Measurements from ENCODE around the gene PRKAR2B.
"Not testable (repeated sequence)": the region's sequence is repeated elsewhere in the genome, so short reads cannot be mapped to it uniquely, and the experiment has no call there.

The PRKAR2B gene

DNA sequence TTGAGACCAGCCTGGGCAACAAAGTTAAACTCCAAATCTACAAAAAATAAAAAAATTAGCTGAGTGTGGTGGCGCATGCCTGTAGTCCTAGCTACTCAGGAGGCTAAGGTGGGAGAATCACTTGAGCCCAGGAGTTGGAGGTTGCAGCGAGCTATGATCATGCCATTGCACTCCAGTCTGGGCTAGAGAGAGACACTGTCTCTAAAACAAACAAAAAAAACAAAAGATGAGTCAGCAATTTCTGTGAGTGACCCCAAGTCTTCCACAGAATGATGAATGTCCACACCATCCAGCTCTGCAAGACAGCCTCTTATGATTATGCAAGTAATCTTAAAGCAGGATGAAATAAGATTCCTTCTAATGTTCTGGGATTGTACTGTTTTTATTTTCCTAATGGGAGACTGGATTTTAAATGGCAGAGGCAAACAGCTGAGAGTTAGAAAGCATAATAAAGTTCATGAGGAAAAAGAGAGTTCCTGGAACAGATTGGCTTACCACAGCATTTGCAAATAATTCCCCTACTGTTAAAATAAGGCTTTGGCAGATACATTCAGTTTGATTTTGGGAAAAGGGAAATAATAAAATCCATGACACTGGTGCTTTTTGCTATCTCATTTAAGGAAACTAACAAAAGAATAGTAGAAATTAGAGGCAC is 18.9 kb upstream of the PRKAR2B start:
- intact Hi-C loops (cut with DNase I) = no loop called here
- no peak for DNase-seq

DNA sequence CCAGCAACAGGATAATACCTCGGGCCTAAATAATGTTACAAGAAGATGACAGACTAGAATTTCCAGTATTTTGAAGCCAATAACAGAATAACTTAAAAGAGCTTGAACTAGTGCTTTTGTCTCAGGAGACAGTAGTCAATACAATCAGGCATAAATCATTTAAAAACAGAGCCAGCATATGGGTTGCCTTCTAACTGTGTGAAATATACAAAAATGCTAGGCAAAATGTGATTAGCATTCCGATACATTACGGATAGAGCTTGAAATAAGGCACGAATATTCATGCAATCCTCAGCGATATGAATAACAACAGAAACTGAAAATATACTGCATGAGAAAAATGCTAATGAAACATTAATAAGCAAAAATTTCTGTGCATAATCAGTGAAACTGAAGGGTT is 18.3 kb upstream of the PRKAR2B start:
- intact Hi-C loops (cut with DNase I) = no loop called here
- DNase-seq = no peak

DNA sequence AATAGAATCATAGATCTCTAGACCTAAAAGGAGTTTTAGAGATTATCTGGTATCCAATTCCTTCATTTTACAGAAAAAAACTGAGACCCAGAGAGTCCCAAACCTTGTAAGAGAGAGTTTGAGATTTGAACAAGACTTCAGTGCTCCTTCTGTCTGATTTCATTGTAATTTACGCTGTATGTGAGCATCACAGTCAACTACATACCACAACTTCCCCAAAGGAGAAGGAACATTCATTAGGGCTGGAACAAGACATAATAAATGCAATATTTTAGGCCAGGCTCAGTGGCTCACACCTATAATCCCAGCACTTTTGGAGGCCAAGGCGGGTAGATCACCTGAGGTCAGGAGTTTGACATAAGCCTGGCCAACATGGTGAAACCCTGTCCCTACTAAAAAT is 17.3 kb upstream of the PRKAR2B start:
- intact Hi-C loops (cut with DNase I) = no loop called here
- no peak for DNase-seq

DNA sequence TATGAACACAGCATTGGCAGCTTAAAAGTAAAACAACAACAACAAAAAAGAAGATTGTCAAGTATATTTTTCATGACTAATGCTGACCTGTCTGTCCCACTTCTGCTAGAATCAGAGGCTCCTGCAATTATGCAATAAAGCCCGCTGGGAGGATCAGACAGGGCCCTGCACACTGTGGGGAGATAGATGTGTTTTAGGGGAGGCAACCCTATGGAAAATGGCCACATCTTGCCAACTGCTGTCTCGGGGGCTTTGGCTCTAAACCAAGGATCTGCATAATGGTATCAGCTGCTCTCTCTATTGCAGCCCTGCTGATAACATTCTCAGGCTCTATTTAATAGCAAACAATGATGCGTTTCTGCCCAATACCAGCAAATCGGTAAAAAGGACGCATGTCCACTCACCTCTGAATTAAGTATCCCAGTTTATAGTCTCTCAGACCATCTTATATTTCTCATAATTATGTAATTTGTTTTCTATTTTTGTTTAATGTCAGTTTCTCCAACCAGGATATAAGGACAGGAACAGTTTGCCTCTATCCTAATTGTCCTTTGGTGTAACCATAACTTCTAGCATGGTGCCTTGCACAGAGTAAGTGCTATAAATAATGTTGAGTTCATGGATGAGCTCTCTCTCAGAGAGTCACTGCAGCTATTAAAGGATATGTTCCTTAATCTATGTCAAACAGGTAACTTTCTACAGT is 15.3 kb upstream of the PRKAR2B start:
- intact Hi-C loops (cut with DNase I) = no loop called here
- no peak for DNase-seq

DNA sequence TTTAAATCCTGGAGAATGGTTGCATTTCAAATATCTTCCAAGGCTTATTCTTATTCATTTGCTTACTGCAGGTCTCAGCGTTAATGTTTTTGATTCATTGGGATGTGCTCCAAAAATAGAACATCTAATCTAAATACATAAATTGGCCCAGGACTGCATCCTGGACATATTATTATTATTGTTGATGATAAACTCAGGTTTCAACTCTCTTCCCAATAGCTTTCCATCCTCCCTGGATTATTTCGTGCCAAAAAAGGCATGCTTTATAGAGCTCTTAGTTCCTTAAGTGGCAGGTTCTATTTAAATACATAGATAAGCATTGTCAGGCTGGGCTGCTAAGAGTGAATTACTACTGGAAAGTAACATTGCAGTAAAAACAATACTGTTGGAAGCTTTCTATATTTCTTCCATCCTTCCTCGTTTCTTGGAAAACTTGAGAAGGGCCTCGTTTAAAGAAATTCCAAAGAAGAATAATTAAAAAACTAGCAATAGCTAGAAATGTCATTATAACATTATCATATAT is 14.7 kb upstream of the PRKAR2B start:
- DNase-seq = no peak
- intact Hi-C loops (cut with DNase I) = no loop called here

DNA sequence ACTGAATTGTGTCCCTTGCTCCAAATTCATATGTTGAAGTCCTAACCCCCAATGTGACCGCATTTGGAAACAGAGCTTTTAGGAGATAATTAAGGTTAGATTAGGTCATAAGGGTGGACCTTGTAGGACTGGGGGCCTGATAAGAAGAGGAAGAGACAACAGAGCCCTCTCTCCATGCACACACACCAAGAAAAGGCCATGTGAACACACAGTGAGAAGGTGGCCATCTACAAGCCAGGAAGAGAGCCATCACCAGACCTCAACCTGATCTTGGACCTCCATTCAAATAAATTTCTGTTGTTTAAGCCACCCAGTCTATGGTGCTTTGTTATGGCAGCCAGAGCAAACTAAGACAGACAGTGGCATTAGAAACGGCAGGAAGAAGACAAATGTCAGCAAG is 12.5 kb upstream of the PRKAR2B start:
- DNase-seq = no peak
- intact Hi-C loops (cut with DNase I) = no loop called here

DNA sequence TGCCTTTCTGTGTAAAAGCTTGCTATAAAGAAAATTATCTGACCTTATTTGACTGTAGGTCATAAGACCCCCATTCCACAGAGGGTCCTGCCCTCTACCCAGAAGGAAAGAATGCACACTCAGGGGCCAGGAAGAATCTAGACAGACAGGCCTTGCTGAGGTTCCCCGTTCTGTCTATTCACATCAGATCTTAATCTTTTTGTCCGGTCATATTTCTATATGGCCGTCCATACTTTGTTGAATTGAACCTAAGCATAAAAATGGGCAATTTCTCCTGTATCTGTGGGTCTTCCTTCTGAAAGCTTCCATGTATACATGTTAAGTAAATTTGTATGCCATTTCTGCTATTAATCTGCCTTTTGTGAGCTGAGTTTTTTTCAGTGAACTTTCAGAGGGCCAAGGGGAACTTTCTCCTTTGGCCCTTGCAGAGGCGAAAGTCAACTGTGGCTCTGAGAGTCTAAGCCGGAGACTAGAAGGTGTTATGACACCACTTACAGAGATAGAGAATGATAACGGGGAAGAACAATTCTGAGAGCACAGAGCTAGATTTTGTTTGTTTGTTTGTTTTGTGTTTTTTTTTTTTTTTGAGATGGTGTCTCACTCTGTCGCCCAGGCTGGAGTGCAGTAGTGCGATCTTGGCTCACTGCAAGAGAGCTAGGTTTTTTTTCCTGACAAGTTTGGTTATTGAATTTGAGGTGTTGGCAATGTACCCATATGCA is 11.6 kb upstream of the PRKAR2B start:
- no peak for DNase-seq
- intact Hi-C loops (cut with DNase I) = no loop called here

DNA sequence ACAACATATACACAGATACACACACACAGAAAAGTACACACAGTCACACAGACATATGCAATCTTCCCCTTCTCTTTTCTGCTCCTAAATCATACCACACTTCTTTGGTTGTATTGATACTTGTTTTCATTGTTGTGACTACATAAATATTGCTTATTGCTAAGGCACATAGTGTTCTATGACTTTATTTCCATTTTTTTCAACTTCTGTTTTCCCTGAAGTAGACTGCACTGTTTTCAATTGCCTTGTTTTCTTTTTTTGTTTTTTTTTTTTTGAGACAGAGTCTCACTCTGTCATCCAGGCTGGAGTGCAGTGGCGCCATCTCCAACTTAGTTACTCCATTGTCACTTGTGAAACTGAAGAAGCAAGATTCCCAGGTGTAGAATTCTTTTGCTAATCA is 10.0 kb upstream of the PRKAR2B start:
- no peak for DNase-seq
- intact Hi-C loops (cut with DNase I) = no loop called here

DNA sequence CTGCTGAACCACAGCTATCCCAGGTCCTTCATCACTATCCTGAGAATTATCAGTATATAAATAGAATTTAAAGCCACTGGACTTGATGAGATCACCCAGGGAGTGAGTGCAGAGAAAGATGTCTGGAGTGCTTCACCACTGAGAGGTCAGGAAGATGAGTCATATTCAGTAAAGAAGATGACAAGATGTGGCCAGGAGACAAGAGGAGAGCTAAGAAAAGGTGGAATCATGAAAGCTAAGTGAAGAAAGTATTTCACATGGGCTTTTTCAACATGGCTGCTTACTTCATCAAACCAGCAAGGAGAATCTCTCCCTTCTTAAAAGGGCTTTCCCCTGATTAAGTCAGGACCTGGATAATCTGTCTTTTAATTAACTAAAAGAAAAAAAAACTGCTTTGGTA is 9.1 kb upstream of the PRKAR2B start:
- no peak for DNase-seq
- intact Hi-C loops (cut with DNase I) = no loop called here

DNA sequence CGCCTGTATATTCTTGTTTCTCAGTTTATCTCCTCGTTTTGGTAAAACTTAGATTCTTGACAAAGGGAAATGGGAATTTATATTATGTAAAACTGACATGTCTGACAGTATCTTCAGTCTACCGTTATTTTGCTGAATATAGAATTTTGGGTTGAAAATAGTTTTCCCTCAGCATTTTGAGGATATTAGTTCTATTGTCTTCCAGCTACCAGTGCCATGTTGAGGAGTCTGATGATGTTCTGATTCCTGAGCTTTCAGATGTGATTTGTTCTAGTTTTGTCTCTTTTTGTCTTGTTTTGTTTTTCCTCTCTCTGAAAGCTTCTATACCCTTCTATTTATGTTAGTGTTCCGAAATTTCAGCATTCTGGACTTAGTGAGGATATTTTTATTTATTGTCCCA is 8.0 kb upstream of the PRKAR2B start:
- intact Hi-C loops (cut with DNase I) = no loop called here
- DNase-seq = no peak

DNA sequence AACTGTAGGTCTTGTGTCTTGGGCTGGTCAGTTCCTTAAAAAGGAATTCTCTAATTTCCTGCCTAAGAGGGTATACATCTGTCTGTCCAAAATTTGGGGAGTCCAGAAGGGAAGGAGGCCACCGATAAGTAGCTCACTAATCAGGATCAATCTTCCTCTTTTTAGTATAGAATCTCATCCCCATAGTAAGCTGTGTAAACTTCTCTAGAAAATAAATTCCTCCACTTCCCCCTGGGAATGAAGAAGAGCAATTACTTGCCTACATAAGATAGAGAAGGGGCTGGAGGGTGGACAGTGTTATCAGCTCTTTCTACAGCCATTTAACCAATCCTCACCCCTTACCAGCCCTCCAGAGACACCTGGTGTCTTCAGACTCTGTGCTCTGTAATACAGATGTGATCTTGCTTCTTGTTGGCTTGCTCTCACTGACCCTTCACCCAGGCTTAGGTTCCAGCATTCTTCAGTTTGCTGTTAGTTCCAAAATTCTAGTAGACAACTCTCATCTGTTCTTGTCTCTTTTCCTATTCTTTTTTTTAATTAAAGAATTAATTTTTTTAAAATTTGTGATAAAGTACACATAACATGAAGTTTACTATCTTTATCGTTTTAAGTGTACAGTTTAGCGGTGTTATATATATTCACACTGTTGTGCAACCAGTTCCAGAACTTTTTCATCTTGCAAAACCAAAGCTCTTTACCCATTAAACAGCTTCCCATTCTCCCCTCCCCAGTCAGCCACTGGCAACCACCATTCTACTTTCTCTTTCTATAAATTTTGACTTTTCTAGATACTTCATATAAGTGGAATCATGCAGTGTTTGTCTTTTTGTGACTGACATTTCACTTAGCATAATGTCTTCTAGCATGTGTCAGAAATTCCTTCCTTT is 6.5 kb upstream of the PRKAR2B start:
- DNase-seq = no peak
- intact Hi-C loops (cut with DNase I) = no loop called here

DNA sequence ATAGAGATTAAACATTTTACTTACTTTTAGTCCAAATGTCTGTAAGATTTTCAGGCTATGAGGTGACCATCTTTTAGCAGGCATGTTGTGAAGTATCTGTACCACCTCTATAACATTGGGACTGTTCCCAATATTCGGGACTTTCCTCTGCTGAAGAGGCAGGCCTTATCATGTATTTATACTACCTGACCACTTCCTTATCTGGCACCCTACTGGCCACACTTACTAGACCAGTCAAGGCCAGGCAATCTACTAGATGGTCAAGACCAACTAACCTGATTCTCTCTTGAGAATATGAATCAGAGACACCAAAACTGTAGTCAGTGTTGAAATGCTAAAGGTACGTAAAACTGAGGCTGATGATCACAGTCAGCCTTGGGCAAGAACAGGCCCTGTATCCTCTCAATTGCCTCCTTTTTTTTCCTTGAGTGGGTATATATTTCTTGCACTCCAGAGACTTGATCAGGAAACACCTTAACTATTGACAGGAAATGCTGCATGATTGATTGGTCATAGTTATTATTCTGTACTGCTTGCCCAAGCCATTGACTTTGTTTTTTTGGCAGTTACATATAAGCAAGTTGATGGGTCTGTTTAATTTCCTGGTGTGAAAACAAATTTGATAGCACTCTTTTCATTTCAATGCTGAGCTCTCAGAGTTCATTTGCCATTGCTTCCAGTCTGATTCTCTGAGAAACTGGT is 5.2 kb upstream of the PRKAR2B start:
- intact Hi-C loops (cut with DNase I) = no loop called here
- DNase-seq = no peak

DNA sequence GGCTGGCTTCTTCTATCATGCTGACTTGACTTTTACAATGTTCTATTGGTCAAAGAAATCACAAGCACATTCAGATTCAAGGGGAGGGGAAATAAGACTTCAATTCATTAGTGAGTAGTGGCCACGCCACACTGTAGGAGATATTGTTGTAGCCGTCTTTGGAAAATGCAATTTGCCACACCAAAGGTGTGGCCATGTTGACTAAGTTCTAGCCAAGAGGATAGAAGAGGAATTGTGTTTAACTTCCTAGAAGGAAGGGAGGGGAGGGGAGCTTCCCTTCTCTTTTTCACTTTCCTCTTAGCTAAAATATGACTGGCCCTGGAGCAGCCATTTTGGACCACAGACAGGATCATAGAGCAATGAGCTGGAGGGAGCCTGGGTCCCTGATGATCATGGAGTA is 3.4 kb upstream of the PRKAR2B start:
- intact Hi-C loops (cut with DNase I) = loop anchor here (10.0 kb wide), 1 partner anchor 104 kb away; no protein-coding TSS in a partner anchor
- DNase-seq = no peak

DNA sequence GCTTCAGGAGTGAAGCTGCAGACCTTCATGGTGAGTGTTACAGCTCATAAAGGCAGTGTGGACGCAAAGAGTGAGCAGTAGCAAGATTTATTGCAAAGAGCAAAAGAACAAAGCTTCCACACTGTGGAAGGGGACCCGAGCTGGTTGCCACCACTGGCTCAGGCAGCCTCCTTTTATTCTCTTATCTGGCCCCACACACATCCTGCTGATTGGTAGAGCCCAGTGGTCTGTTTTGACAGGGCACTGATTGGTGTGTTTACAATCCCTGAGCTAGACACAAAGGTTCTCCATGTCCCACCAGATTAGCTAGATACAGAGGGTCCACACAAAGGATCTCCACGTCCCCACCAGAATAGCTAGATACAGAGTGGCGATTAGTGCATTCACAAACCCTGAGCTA is 2.7 kb upstream of the PRKAR2B start:
- DNase-seq = not testable (repeated sequence)
- intact Hi-C loops (cut with DNase I) = loop anchor here (10.0 kb wide), 1 partner anchor 103 kb away; no protein-coding TSS in a partner anchor

DNA sequence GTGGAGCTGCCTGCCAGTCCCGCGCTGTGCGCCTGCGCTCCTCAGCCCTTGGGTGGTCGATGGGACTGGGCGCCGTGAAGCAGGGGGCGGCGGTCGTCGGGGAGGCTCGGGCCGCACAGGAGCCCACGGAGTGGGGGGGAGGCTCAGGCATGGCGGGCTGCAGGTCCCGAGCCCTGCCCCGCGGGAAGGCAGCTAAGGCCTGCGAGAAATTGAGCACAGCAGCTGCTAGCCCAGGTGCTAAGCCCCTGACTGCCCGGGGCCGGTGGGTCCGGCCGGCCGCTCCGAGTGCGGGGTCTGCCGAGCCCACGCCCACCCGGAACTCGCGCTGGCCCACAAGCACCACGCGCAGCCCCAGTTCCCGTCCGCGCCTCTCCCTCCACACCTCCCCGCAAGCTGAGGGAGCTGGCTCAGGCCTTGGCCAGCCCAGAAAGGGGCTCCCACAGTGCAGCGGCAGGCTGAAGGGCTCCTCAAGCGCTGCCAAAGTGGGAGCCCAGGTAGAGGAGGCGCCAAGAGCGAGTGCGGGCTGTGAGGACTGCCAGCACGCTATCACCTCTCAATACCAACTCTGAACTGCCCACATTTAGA is 2.1 kb upstream of the PRKAR2B start:
- intact Hi-C loops (cut with DNase I) = loop anchor here (10.0 kb wide), 1 partner anchor 102 kb away; no protein-coding TSS in a partner anchor
- not testable (repeated sequence) for DNase-seq

DNA sequence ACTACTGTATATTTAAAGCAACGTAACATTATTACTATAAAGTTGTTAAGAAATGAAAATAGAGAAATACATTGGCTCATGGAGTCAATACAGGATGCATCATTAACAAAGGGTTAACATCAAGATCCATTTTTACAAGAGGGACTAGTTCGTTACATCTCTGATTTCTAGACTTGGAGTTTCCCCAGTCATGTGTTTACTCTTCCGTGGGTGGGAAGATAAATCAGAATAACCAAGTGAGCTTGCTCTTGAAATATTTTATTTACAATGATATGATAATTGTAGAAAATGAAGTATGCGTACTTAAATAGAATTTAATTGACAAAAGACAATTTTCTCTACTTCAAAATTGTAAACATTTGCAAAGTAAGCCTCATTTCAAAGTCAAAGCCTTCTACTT is 1.0 kb upstream of the PRKAR2B start:
- no peak for DNase-seq
- intact Hi-C loops (cut with DNase I) = loop anchor here (10.0 kb wide), 1 partner anchor 101 kb away; no protein-coding TSS in a partner anchor

DNA sequence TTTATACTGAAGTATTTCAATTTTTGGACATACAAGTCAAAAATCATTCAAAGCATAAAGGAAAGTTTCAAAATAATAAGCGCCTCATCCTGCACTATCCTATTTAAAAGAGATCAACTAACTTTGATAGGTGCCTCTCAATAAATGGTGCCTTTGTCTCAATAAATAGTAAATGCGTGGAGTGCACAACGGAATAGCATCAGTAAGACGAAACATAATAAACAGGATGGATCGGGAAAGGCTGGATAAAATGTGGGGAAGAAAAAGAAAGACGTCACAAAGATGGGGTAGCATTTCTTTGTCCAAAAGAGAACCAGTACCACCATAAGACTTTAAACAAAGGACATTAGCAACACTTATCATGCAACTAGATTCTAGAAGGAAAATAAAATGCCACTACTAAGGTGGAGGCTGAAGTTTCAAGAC is 571 bp upstream of the PRKAR2B start:
- intact Hi-C loops (cut with DNase I) = loop anchor here (10.0 kb wide), 1 partner anchor 101 kb away; no protein-coding TSS in a partner anchor
- DNase-seq = no peak

All from head of caudate nucleus (tissue), 42 donors.